Activated T-helper 1 cell treated with anti-CD3 and anti-CD28 coated beads, Interleukin-12 subunit alpha, Interleukin-12 subunit beta, Interleukin-2, Interleukin-4 antibody, amounts not matched to agents 30 ng/mL and 10 ng/mL and 1 ng/mL, durations not matched to agents 14 hours and 24 hours and 36 hours (primary cell): Measurements from ENCODE around the gene MED25. TPM values are rescaled to one million over a fixed set of nuclear protein-coding genes. Genes with fewer than 3 reads are reported as not detected.
A peak's percentile ranks its signal among the peaks of the same experiment; 100 is the strongest.
"Not testable (repeated sequence)": the region's sequence is repeated elsewhere in the genome, so short reads cannot be mapped to it uniquely, and the experiment has no call there.

Experiments used
- DNase-seq: peaks from one replicate; pipeline ENCODE4 v3.0.0; 2021; ENCODE audit warnings: low spot score
- H3K27ac Mint-ChIP-seq: one replicate; pipeline ENCODE4 v1.8.0; 2021; ENCODE audit warnings: mild to moderate bottlenecking, mixed read lengths
- H3K27me3 Mint-ChIP-seq: one replicate; pipeline ENCODE4 v1.8.0; 2022; ENCODE audit warnings: mild to moderate bottlenecking, moderate library complexity, mixed read lengths; ENCODE audit not compliant: insufficient read depth
- H3K36me3 Mint-ChIP-seq: one replicate; pipeline ENCODE4 v1.8.0; 2021; ENCODE audit warnings: low read depth, mixed read lengths
- H3K4me1 Mint-ChIP-seq: one replicate; pipeline ENCODE4 v1.8.0; 2021; ENCODE audit warnings: low read depth, mixed read lengths
- H3K4me3 Mint-ChIP-seq: one replicate; pipeline ENCODE4 v1.8.0; 2021; ENCODE audit warnings: mild to moderate bottlenecking, moderate library complexity, mixed read lengths
- H3K9me3 Mint-ChIP-seq: one replicate; pipeline ENCODE4 v1.8.0; 2021; ENCODE audit warnings: mixed read lengths
- intact Hi-C: fragments of 100-400 bp; cut with micrococcal nuclease; formaldehyde crosslinking; loops from one replicate; pipeline ENCODE4 v1.15.1; 2024
- total RNA-seq: library from RNA; stranded (reverse); gene quantifications from 2 replicates; pipeline ENCODE4 v1.2.3, GENCODE V29; 2022

MED25 gene
- total RNA-seq, 1 donor from 2014 or later, result 54.2 TPM

- peaks cover 43% of the 10 kb centered on the region for H3K4me1 Mint-ChIP-seq
- H3K9me3 Mint-ChIP-seq, result no peaks in the 10 kb centered on the region
- peak overlapping the region; percentile 92 for H3K4me3 Mint-ChIP-seq
- H3K27me3 Mint-ChIP-seq, result no peaks in the 10 kb centered on the region
- H3K27ac Mint-ChIP-seq, result peak overlapping the region; percentile 95
- peaks cover 7% of the 10 kb centered on the region for H3K36me3 Mint-ChIP-seq
- DNase-seq, result no peak
- intact Hi-C loops, result loop anchor here (2.0 to 10.0 kb wide), 5 partner anchors 96 to 315 kb away; partner anchors contain the start of genes PRMT1, PRR12 and RPS11
Measured at GRCh38 chr19:49812452-49812996, 5.6 kb upstream of the MED25 start.

GRCh38 chr19:49812997-49813861 is 4.9 kb upstream of the MED25 start, which contains the start of gene FUZ:
Gene FUZ, minus strand, starts transcription at chr19:49813292. Its CDS starts 186 bp downstream, at chr19:49813106.
- H3K4me1 Mint-ChIP-seq, result peaks cover 36% of the 10 kb centered on the region
- peak; percentile 89 for DNase-seq

GRCh38 chr19:49814010-49814409 is 4.1 kb upstream of the MED25 start:
- no peak overlapping the region for H3K27ac Mint-ChIP-seq
- H3K36me3 Mint-ChIP-seq, result peaks cover 4% of the 10 kb centered on the region
- intact Hi-C loops, result loop anchor here (5.0 to 10.0 kb wide), 3 partner anchors 171 to 317 kb away; partner anchors contain the start of genes PRR12 and RPS11
- H3K9me3 Mint-ChIP-seq, result no peaks in the 10 kb centered on the region
- peaks cover 33% of the 10 kb centered on the region for H3K4me1 Mint-ChIP-seq
- H3K4me3 Mint-ChIP-seq, result peak overlapping the region; percentile 92
- no peaks in the 10 kb centered on the region for H3K27me3 Mint-ChIP-seq
- no peak for DNase-seq

More at GRCh38 chr19:49812997-49813861, 4.9 kb upstream of the MED25 start, which contains the start of gene FUZ:
- H3K9me3 Mint-ChIP-seq, result no peaks in the 10 kb centered on the region
- H3K27me3 Mint-ChIP-seq, result no peaks in the 10 kb centered on the region
- H3K4me3 Mint-ChIP-seq, result peak within 1 kb of the TSS; percentile 92
- peaks cover 4% of the 10 kb centered on the region for H3K36me3 Mint-ChIP-seq
- intact Hi-C loops, result loop anchor here (1.0 to 10.0 kb wide), 11 partner anchors 47 to 316 kb away; partner anchors contain the start of genes PRMT1, PRR12, RPS11 and RRAS
- peak within 1 kb of the TSS; percentile 95 for H3K27ac Mint-ChIP-seq

- Mint-ChIP-seq H3K27ac (no peak overlapping the region), H3K36me3 (no peaks in the 10 kb centered on the region), H3K4me3 (peak overlapping the region; percentile 42), H3K4me1 (peaks cover 36% of the 10 kb centered on the region), H3K9me3 (no peaks in the 10 kb centered on the region), H3K27me3 (no peaks in the 10 kb centered on the region)
- DNase-seq, result no peak
- intact Hi-C loops, result loop anchor here (10.0 kb wide), 2 partner anchors 168 to 222 kb away; partner anchors contain the start of gene PRR12
Measured at GRCh38 chr19:49816590-49816989, 1.5 kb upstream of the MED25 start.

- Mint-ChIP-seq H3K9me3 (no peaks in the 10 kb centered on the region), H3K4me1 (peaks cover 19% of the 10 kb centered on the region), H3K4me3 (peak overlapping the region; percentile 94), H3K27ac (peak overlapping the region; percentile 93), H3K27me3 (no peaks in the 10 kb centered on the region), H3K36me3 (peaks cover 9% of the 10 kb centered on the region)
- intact Hi-C loops, result loop anchor here (1.0 to 10.0 kb wide), 4 partner anchors 48 to 224 kb away; partner anchors contain the start of genes PNKP and PRR12
- DNase-seq, result no peak
Measured at GRCh38 chr19:49818649-49819370, 721 bp downstream of the MED25 start.

GRCh38 chr19:49819452-49820115 is 1.5 kb downstream of the MED25 start:
- intact Hi-C loops, result loop anchor here (10.0 kb wide), 2 partner anchors 165 to 225 kb away; partner anchors contain the start of gene PRR12
- H3K27ac Mint-ChIP-seq, result peak overlapping the region; percentile 93
- H3K9me3 Mint-ChIP-seq, H3K27me3 Mint-ChIP-seq, DNase-seq, H3K36me3 Mint-ChIP-seq: not testable (repeated sequence)
- H3K4me3 Mint-ChIP-seq, result peak overlapping the region; percentile 94
- H3K4me1 Mint-ChIP-seq, result peaks cover 19% of the 10 kb centered on the region

- Mint-ChIP-seq H3K36me3 (peaks cover 9% of the 10 kb centered on the region), H3K9me3 (no peaks in the 10 kb centered on the region), H3K4me3 (no peak overlapping the region), H3K27me3 (no peaks in the 10 kb centered on the region), H3K27ac (no peak overlapping the region), H3K4me1 (peaks cover 19% of the 10 kb centered on the region)
- intact Hi-C loops, result no loop called here
- no peak for DNase-seq
Measured at GRCh38 chr19:49820125-49820524, 2.0 kb downstream of the MED25 start.

- peaks cover 14% of the 10 kb centered on the region for H3K4me1 Mint-ChIP-seq
- intact Hi-C loops, result no loop called here
Measured at GRCh38 chr19:49823472-49823871, 5.4 kb downstream of the MED25 start.

GRCh38 chr19:49824662-49825061 is 6.6 kb downstream of the MED25 start:
- DNase-seq, result no peak
- Mint-ChIP-seq H3K4me3 (no peak overlapping the region), H3K9me3 (no peaks in the 10 kb centered on the region), H3K36me3 (peaks cover 16% of the 10 kb centered on the region), H3K27ac (no peak overlapping the region), H3K4me1 (peaks cover 5% of the 10 kb centered on the region), H3K27me3 (no peaks in the 10 kb centered on the region)
- intact Hi-C loops, result no loop called here

More at GRCh38 chr19:49823472-49823871, 5.4 kb downstream of the MED25 start:
- Mint-ChIP-seq H3K4me3 (no peak overlapping the region), H3K27ac (no peak overlapping the region), H3K27me3 (no peaks in the 10 kb centered on the region), H3K36me3 (peaks cover 16% of the 10 kb centered on the region), H3K9me3 (no peaks in the 10 kb centered on the region)
- DNase-seq, result no peak

GRCh38 chr19:49827034-49827433 is 8.9 kb downstream of the MED25 start:
- peaks cover 16% of the 10 kb centered on the region for H3K36me3 Mint-ChIP-seq
- no peaks in the 10 kb centered on the region for H3K27me3 Mint-ChIP-seq
- no peaks in the 10 kb centered on the region for H3K9me3 Mint-ChIP-seq
- no peak overlapping the region for H3K4me3 Mint-ChIP-seq
- H3K27ac Mint-ChIP-seq, result no peak overlapping the region
- intact Hi-C loops, result no loop called here
- DNase-seq, result no peak
- H3K4me1 Mint-ChIP-seq, result no peaks in the 10 kb centered on the region

GRCh38 chr19:49829200-49829599 is 11.1 kb downstream of the MED25 start:
- Mint-ChIP-seq H3K9me3 (no peaks in the 10 kb centered on the region), H3K4me1 (no peaks in the 10 kb centered on the region), H3K27ac (no peak overlapping the region), H3K36me3 (peaks cover 19% of the 10 kb centered on the region), H3K27me3 (no peaks in the 10 kb centered on the region), H3K4me3 (no peak overlapping the region)
- no peak for DNase-seq
- intact Hi-C loops, result no loop called here

- Mint-ChIP-seq H3K36me3 (peaks cover 21% of the 10 kb centered on the region), H3K4me3 (no peak overlapping the region), H3K9me3 (no peaks in the 10 kb centered on the region), H3K4me1 (no peaks in the 10 kb centered on the region), H3K27ac (no peak overlapping the region), H3K27me3 (no peaks in the 10 kb centered on the region)
- intact Hi-C loops, result no loop called here
- DNase-seq, result no peak
Measured at GRCh38 chr19:49829721-49830120, 11.6 kb downstream of the MED25 start.
